PC-9 (cell line): ENCODE data around the gene CTDNEP1. TPM values are rescaled to one million over a fixed set of nuclear protein-coding genes. Genes with fewer than 3 reads are reported as not detected.

Source experiments
- BruUV-seq: library from RNA; stranded (reverse); fragments of 400-500 nt; replicated peaks from 2 replicates; lab custom pipeline; 2021; lab: Mats Ljungman, UMichigan
- CTCF ChIA-PET: fragments of 300-600 bp; sonication (Branson Sonifier 250); formaldehyde crosslinking; loops from one replicate; lab custom pipeline; 2022; ENCODE audit warnings: antibody characterized with exemption; lab: Charles Lee
- POLR2A ChIA-PET: fragments of 300-600 bp; sonication (Branson Sonifier 250); formaldehyde crosslinking; loops from one replicate; lab custom pipeline; 2022; ENCODE audit warnings: antibody characterized with exemption; ENCODE audit not compliant: unreplicated experiment; lab: Charles Lee
- DNase-seq, 2 experiments: peaks; one replicate each; pipeline versions ENCODE4 v3.0.0 to v3.0.0-alpha.2; 2015 to 2022; ENCODE audit warnings: mixed read lengths in 1 of 2
- H2AFZ ChIP-seq: fragments of 200-600 bp; sonication (generic); 2 replicates; pipeline ENCODE4 v1.8.1; 2017; ENCODE audit warnings: antibody characterized with exemption
- H3F3A ChIP-seq: fragments of 200-600 bp; sonication (generic); 2 replicates; pipeline ENCODE4 v1.8.1; 2017; ENCODE audit warnings: antibody characterized with exemption, mild to moderate bottlenecking, low read depth; ENCODE audit not compliant: insufficient read depth
- H3K27ac ChIP-seq: fragments of 200-600 bp; sonication (generic); 2 replicates; pipeline ENCODE4 v1.6.1; 2016; ENCODE audit warnings: mixed run types
- H3K27me3 ChIP-seq: fragments of 200-600 bp; sonication (generic); 2 replicates; pipeline ENCODE4 v1.6.1; 2016; ENCODE audit warnings: low read depth, mixed run types; ENCODE audit not compliant: insufficient read depth
- H3K36me3 ChIP-seq: fragments of 200-600 bp; sonication (generic); 2 replicates; pipeline ENCODE4 v1.6.1; 2016; ENCODE audit warnings: low read depth, mixed run types
- H3K4me1 ChIP-seq: fragments of 200-600 bp; sonication (generic); replicated peaks from 2 replicates; pipeline ENCODE4 v1.6.1; 2016; ENCODE audit warnings: mixed run types; ENCODE audit not compliant: insufficient read depth
- H3K4me2 ChIP-seq: fragments of 200-600 bp; sonication (generic); 2 replicates; pipeline ENCODE4 v1.6.1; 2017; ENCODE audit warnings: mixed run types
- H3K4me3 ChIP-seq: fragments of 200-600 bp; sonication (generic); 2 replicates; pipeline ENCODE4 v1.6.1; 2016; ENCODE audit warnings: mixed run types
- H3K79me2 ChIP-seq: fragments of 200-600 bp; sonication (generic); 2 replicates; pipeline ENCODE4 v1.6.1; 2017; ENCODE audit warnings: low read depth, mixed run types
- H3K9me2 ChIP-seq: fragments of 200-600 bp; sonication (generic); 2 replicates; pipeline ENCODE4 v1.8.1; 2017; ENCODE audit warnings: mild to moderate bottlenecking; ENCODE audit not compliant: insufficient read depth
- H3K9me3 ChIP-seq: fragments of 200-600 bp; sonication (generic); 2 replicates; pipeline ENCODE4 v1.8.1; 2016; ENCODE audit warnings: low read depth; ENCODE audit not compliant: insufficient read depth
- H4K20me1 ChIP-seq: fragments of 200-600 bp; sonication (generic); 2 replicates; pipeline ENCODE4 v1.8.1; 2017; ENCODE audit not compliant: insufficient read depth
- EZH2 ChIP-seq: fragments of 200-600 bp; sonication (generic); IDR thresholded peaks from 2 replicates; pipeline ENCODE4 v1.8.0; 2017; ENCODE audit warnings: antibody characterized with exemption, low read depth
- intact Hi-C: fragments of 100-400 bp; cut with micrococcal nuclease; formaldehyde crosslinking; loops from one replicate; pipeline ENCODE4 v1.10.0; 2022; ENCODE audit not compliant: unreplicated experiment
- total RNA-seq: library from RNA; stranded (reverse); gene quantifications from 2 replicates; pipeline ENCODE4 v1.2.3, GENCODE V29; 2021
- TF ChIP-seq, protein P1 (sequence below): fragments of 200-600 bp; sonication (generic); conservative IDR thresholded peaks from 2 replicates; pipeline ENCODE4 v1.6.1; 2017; ENCODE audit warnings: mixed run types, antibody characterized with exemption, mild to moderate bottlenecking, moderate library complexity

The CTDNEP1 gene
- total RNA-seq, 1 experiment from 2014 or later, result 203 TPM

DNA sequence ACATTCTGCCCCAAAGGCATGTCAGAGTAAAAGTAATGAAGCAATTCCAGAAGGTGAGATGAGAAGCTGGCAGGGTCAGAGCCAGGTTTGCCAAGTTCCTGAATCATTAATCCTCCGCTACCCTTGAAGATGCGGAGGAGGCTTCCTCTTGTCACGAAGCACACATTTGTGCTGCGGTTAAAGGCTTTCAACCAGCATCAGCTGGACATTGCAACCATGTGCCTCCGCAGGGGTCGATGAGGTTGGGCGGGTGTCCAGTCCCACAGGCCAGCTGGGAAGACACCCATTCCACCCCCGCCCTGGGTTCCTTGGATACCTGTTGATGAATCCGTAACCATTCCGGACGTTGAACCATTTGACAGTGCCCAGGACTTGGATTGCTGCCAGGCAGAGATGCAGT is 41.6 kb upstream of the CTDNEP1 start:
- intact Hi-C loops, result no loop called here
- POLR2A ChIA-PET, result interaction anchor here (0.6 kb wide), 1 partner anchor 30 kb away, joined by 6 read pairs; no protein-coding TSS in a partner anchor

DNA sequence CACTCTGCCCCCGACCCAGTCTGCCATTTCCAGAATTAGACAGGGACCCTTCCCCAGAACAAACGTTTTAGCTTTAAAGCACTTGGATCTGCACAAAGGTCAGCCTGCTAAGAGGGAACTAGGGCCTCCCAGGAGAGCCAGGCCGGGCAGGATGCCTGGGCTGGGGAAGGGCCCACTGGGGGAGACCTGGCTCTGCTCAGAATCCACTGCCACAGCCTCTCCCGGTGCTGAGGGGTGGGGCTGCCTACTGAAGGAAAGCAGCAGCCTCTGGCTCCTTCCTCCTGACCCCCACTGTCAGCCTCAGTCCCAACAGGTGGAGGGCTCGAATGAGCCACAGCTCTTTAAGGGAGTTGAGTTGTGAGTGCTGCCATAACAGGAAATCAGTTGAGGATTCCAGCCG is 41.2 kb upstream of the CTDNEP1 start:
- intact Hi-C loops, result no loop called here
- no peak for DNase-seq
- no peak overlapping the region for H2AFZ ChIP-seq
- BruUV-seq, result no TSS peak
- no peaks in the 10 kb centered on the region for H3K9me3 ChIP-seq
- no peak overlapping the region for H3K4me3 ChIP-seq
- peaks cover 10% of the 10 kb centered on the region; the same call in 1 of the 2 replicates for H3K27me3 ChIP-seq
- TF ChIP-seq, protein P1, sequence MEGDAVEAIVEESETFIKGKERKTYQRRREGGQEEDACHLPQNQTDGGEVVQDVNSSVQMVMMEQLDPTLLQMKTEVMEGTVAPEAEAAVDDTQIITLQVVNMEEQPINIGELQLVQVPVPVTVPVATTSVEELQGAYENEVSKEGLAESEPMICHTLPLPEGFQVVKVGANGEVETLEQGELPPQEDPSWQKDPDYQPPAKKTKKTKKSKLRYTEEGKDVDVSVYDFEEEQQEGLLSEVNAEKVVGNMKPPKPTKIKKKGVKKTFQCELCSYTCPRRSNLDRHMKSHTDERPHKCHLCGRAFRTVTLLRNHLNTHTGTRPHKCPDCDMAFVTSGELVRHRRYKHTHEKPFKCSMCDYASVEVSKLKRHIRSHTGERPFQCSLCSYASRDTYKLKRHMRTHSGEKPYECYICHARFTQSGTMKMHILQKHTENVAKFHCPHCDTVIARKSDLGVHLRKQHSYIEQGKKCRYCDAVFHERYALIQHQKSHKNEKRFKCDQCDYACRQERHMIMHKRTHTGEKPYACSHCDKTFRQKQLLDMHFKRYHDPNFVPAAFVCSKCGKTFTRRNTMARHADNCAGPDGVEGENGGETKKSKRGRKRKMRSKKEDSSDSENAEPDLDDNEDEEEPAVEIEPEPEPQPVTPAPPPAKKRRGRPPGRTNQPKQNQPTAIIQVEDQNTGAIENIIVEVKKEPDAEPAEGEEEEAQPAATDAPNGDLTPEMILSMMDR, result no peak
- TF ChIP-seq EZH2, result no peak
- peak overlapping the region; percentile 22; the same call in 1 of the 2 replicates for H3K27ac ChIP-seq
- H3F3A ChIP-seq, result peaks cover 32% of the 10 kb centered on the region; the same call in 1 of the 2 replicates
- peaks cover 25% of the 10 kb centered on the region for H3K4me1 ChIP-seq
- no peaks in the 10 kb centered on the region for H3K36me3 ChIP-seq
- ChIA-PET CTCF (no interaction called here), POLR2A (no interaction called here)
- H3K9me2 ChIP-seq, result no peaks in the 10 kb centered on the region
- no peaks in the 10 kb centered on the region for H3K79me2 ChIP-seq
- H3K4me2 ChIP-seq, result peak overlapping the region; percentile 49
- no peaks in the 10 kb centered on the region for H4K20me1 ChIP-seq

More for the DNA sequence above, 41.6 kb upstream of the CTDNEP1 start:
- Histone ChIP-seq H3K79me2 (no peaks in the 10 kb centered on the region), H3K27me3 (peaks cover 10% of the 10 kb centered on the region; the same call in 1 of the 2 replicates), H3K4me2 (peak overlapping the region; percentile 49), H3K27ac (no peak overlapping the region), H2AFZ (no peak overlapping the region), H3F3A (peaks cover 32% of the 10 kb centered on the region; the same call in 1 of the 2 replicates), H3K4me3 (no peak overlapping the region), H4K20me1 (no peaks in the 10 kb centered on the region), H3K9me3 (no peaks in the 10 kb centered on the region), H3K9me2 (no peaks in the 10 kb centered on the region), H3K36me3 (no peaks in the 10 kb centered on the region), H3K4me1 (peaks cover 25% of the 10 kb centered on the region)
- TF ChIP-seq EZH2, result no peak
- TF ChIP-seq, protein P1, result no peak
- no TSS peak for BruUV-seq
- CTCF ChIA-PET, result no interaction called here
- DNase-seq, result peak in 1 of 2 experiments; percentile 86

DNA sequence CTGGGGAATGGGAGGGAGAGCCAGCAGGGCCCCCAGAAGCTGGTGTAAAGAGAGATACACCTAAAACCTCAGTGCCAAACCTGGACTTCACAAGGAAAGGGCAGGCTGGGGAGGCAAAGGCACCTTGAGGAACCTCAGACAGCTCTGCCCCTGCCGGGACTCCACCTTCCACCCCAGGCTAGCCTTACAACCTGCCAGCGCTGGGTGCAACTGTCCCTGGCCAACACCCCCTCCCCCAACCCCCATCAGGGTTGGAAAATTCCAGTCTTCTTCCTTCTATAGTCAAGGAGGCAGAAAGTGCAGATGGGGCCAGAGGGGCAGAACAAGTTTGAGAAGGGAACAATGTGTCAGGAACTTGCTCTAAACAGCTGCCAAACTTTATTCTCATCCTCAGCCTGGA is 40.7 kb upstream of the CTDNEP1 start:
- peaks cover 25% of the 10 kb centered on the region for H3K4me1 ChIP-seq
- CTCF ChIA-PET, result interaction anchor here (0.5 kb wide), 1 partner anchor 21 kb away, joined by 3 read pairs; no protein-coding TSS in a partner anchor

More for the DNA sequence above, 40.7 kb upstream of the CTDNEP1 start:
- Histone ChIP-seq H3F3A (peaks cover 32% of the 10 kb centered on the region; the same call in 1 of the 2 replicates), H3K4me2 (peak overlapping the region; percentile 49; the same call in 1 of the 2 replicates), H3K27ac (no peak overlapping the region), H3K9me2 (no peaks in the 10 kb centered on the region), H3K27me3 (peaks cover 10% of the 10 kb centered on the region; the same call in 1 of the 2 replicates), H2AFZ (no peak overlapping the region), H3K36me3 (no peaks in the 10 kb centered on the region), H3K4me3 (no peak overlapping the region), H3K79me2 (no peaks in the 10 kb centered on the region), H3K9me3 (no peaks in the 10 kb centered on the region), H4K20me1 (no peaks in the 10 kb centered on the region)
- intact Hi-C loops, result no loop called here
- no peak for DNase-seq
- no TSS peak for BruUV-seq
- no peak for TF ChIP-seq EZH2
- TF ChIP-seq, protein P1, result no peak
- POLR2A ChIA-PET, result no interaction called here
